ENCODE measurements around the gene PCSK4.

The PCSK4 gene

DNA sequence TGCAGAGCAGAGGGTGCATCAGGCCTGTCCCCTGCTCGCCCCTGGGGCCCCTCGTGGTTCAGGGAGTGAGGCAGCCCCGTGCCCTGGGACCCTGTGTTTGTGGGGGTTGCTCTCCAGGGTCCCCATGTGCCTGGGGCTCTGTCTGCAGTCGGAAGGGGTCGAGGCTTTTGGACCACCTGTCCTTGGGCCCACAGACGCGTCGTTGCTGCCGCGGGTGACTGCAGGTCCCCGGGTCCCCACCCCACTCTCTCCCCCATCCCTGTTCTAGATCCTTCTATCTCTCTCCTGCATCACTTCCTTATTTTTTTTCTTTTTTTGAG, 1.9 kb downstream of the PCSK4 start:
- no peak overlapping the region for H3K4me3 ChIP-seq (ENCODE audit: low read depth, low read length)
- TF ChIP-seq, protein P1, sequence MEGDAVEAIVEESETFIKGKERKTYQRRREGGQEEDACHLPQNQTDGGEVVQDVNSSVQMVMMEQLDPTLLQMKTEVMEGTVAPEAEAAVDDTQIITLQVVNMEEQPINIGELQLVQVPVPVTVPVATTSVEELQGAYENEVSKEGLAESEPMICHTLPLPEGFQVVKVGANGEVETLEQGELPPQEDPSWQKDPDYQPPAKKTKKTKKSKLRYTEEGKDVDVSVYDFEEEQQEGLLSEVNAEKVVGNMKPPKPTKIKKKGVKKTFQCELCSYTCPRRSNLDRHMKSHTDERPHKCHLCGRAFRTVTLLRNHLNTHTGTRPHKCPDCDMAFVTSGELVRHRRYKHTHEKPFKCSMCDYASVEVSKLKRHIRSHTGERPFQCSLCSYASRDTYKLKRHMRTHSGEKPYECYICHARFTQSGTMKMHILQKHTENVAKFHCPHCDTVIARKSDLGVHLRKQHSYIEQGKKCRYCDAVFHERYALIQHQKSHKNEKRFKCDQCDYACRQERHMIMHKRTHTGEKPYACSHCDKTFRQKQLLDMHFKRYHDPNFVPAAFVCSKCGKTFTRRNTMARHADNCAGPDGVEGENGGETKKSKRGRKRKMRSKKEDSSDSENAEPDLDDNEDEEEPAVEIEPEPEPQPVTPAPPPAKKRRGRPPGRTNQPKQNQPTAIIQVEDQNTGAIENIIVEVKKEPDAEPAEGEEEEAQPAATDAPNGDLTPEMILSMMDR (conservative IDR thresholded peaks at IDR 0.05; ENCODE audit: low read depth, low read length), result no peak
- DNase-seq (ENCODE audit: low read depth), result no peak

DNA sequence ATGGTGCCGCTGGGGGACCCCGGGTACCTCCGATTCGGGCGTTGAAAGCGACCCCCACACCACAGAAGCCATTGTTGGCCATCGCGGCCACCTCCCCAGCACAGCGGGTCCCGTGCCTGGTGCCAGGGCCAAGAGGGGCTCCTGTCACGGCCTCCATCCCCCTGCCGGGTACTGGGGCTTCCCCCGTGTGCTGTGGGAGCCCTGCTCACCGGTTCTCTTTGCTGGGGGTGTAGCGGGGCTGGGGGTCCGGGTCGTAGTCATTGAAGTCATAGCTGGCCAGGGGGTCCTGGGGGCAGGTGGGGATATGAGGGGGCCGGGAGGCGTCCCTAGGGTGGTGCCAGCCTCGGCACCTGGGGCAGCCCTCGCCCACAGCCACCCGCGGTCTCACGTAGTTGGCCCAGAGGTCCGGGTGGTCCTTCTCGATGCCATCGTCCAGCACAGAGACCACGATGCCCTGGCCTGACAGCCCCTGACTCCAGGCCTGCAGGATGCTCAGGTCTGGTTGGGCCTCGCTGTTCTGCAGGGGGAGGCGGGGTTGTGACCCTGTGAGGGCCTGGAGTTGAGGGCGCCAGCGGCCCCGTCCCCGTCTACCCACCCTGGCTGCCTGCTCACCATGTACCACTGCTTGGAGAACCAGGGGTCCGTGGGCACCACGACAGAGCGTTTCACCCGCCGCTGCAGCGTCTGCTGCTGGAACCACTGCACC, 2.4 kb downstream of the PCSK4 start:
- TF ChIP-seq, protein P1 (conservative IDR thresholded peaks at IDR 0.05; ENCODE audit: low read depth, low read length), result no peak
- DNase-seq (ENCODE audit: low read depth), result no peak

DNA sequence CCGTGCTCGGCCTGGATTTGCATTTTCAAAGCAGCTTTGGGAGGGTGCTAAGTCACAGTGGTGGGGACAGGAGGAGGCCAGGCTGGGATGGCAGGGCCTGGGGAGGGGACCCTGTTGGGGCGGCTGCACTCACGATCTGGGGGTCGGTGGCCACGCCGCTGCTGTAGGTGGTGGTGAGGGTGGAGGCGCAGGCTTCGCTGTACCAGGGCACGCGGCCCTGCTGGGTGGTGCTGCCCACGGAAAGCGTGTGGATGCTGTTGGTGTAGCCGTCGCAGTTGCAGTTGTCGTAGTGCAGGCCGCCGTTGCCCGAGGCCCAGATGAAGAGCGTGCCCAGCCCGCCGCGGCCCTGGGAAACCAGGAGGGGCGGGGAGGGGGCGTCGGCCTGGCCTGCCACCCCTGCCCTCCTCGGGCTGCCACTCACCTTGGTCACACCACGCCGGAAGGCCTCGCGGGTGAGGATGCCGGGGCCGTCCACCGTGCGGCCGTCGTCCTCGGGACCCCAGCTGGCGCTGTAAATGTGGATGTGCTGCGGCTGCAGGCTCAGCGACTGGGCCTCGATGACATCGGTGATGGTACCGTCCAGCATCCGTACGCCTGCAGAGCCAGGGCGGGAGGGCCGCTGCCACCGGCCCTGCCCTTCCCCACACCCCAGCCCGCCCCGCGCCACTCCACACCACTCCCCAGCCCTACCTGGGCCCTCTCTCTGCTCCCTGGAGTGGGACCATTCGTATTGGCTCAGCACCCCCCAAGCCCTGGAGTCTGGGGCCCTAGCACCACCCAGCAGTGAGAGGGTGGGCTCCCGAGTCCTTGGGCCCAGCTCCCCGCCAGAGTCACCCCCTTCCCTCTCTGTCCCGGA, 3.2 kb downstream of the PCSK4 start:
- no peak overlapping the region for H3K4me3 ChIP-seq (ENCODE audit: low read depth, low read length)
- no peak for DNase-seq (ENCODE audit: low read depth)
- TF ChIP-seq, protein P1 (conservative IDR thresholded peaks at IDR 0.05; ENCODE audit: low read depth, low read length), result no peak

More for the DNA sequence above, 2.4 kb downstream of the PCSK4 start:
- H3K4me3 ChIP-seq (ENCODE audit: low read depth, low read length), result no peak overlapping the region

DNA sequence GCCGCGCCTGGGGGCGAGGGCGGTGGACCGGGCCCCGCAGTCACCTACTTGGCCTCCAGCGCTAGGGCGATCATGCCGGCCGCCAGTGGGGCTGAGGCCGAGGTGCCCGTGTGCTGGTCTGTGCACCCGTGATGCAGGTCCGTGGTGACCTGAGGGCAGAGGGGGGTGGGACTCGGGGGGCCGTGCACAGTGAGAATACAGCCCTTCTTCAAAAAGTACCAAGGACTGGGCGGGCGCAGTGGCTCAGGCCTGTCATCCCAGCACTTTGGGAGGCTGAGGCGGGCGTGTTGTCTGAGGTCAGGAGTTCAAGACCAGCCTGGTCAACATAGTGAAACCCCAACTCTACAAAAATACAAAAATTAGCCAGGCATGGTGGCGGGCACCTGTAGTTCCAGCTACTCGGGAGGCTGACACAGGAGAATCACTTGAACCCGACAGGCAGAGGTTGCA, 6.1 kb downstream of the PCSK4 start:
- H3K4me3 ChIP-seq (ENCODE audit: low read depth, low read length), result no peak overlapping the region
- DNase-seq (ENCODE audit: low read depth), result no peak
- TF ChIP-seq, protein P1 (conservative IDR thresholded peaks at IDR 0.05; ENCODE audit: low read depth, low read length), result no peak

DNA sequence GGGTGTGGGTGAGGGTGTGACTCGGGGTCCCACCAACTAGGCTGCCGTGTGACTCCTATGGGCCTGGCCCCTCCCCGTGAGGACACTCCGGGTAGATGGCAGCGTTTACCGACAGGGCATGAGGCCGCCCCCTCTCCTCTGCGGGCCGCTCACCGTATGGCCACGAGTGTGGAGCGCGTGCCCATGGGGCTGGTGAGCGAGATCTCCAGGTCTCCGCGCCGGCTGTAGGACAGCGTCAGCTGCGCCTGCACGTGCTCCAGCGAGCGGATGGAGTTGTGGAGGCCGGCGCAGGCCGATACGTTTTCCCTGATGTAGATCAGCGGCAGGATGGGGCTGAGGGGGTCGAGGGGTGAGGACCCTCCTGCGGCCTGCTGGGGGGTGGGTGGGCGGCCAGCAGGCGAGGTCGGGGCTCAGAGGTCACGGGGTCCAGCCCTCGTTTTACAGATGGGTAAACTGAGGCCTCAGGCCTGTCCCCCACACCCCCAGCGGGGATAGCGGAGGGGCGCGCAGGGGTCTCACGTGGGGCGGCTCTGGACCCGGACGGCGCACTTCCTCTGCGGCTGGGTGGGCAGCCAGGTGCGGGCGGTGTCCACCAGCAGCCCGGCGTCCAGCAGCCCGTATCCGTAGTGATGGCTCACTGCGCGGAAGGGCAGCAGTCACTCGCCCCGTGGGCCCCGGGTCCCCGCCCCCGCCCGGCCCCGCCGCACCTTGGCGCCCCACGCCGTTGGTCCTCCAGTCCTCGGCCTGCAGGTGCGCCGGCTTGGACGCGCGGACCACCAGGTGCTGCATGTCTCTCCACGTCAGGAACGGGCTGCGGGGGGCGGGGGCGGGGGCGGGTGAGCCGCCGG, 6.8 kb downstream of the PCSK4 start:
- no peak for DNase-seq (ENCODE audit: low read depth)
- H3K4me3 ChIP-seq (ENCODE audit: low read depth, low read length), result no peak overlapping the region
- TF ChIP-seq, protein P1 (conservative IDR thresholded peaks at IDR 0.05; ENCODE audit: low read depth, low read length), result no peak

DNA sequence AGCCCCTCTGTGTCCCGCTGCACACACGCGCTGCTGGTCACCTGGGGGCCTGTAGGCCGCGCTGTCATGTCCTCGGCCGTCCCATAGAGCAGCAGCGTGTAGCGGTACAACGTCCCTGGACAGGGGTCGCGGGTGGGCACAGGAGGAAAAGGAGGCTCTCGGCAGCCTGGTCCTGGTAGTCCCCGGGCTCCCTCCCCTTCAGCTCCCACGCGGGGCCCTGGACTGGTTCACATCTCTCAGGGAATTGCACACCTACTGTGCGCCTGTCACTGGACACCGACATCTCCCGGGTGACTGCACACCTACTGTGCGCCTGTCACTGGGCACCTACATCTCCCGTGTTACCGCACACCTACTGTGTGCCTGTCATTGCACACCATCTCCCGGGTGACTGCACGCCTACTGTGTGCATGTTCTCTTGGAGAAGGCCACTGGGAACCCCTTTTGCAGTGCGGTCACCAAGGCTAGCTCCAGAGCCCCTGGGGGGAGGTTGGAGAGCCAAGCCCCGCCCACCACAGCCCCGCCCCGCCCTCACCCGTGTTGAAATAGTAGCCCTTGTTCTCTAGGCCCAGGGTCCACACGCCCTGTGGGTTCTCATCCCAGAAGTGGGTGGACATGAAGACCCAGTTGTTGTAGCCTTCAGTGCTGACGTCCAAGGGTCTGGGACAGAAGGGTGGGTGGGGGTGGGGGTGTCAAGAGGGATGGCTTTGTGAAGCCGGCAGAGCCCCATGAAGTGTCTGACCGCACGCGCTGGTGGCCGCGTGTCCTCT, 7.6 kb downstream of the PCSK4 start:
- H3K4me3 ChIP-seq (ENCODE audit: low read depth, low read length), result no peak overlapping the region
- TF ChIP-seq, protein P1 (conservative IDR thresholded peaks at IDR 0.05; ENCODE audit: low read depth, low read length), result no peak
- DNase-seq (ENCODE audit: low read depth), result no peak

All from choroid plexus epithelial cell (primary cell).